ENCODE results near the gene ALDH1A3.

The ALDH1A3 gene

DNA sequence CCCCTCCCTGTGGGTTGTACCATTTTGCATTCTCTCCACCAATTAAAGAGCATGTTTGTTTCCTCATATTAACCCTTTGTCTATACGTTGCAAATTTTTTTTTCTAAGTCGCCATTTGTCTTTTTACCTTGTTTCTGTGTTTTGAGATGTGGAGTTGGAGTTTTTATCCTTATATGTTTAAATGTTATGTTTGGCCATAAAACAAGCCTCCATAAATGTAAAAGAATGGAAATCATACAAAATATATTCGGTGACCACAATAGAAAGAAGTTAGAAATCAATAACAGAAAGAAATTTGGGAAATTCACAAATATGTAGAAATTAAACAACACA, 68.8 kb downstream of the ALDH1A3 start:
- DNase-seq (ENCODE audit: low read depth) = no peak
- H3K4me3 ChIP-seq (ENCODE audit: low read length) = no peak overlapping the region
- TF ChIP-seq, protein P1, sequence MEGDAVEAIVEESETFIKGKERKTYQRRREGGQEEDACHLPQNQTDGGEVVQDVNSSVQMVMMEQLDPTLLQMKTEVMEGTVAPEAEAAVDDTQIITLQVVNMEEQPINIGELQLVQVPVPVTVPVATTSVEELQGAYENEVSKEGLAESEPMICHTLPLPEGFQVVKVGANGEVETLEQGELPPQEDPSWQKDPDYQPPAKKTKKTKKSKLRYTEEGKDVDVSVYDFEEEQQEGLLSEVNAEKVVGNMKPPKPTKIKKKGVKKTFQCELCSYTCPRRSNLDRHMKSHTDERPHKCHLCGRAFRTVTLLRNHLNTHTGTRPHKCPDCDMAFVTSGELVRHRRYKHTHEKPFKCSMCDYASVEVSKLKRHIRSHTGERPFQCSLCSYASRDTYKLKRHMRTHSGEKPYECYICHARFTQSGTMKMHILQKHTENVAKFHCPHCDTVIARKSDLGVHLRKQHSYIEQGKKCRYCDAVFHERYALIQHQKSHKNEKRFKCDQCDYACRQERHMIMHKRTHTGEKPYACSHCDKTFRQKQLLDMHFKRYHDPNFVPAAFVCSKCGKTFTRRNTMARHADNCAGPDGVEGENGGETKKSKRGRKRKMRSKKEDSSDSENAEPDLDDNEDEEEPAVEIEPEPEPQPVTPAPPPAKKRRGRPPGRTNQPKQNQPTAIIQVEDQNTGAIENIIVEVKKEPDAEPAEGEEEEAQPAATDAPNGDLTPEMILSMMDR (conservative IDR thresholded peaks at IDR 0.05; ENCODE audit: low read depth, low read length) = no peak

DNA sequence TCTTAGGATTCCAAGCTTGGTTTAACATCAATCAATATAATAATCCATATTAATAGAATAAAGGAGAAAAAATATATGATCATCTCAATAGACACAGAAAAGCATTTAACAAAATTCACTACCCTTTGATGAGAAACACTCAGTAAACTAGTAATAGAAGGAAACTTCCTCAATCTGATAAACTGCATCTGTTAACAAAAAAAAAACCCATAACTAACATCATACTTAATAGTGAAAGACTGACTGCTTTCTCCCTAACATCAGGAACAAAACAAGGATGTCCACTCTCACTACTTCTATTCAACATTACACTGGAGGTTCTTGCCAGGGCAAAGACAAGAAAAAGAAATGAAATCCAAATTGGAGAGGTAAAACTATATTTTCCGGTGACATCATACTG, 70.1 kb downstream of the ALDH1A3 start:
- TF ChIP-seq, protein P1 (conservative IDR thresholded peaks at IDR 0.05; ENCODE audit: low read depth, low read length) = no peak
- DNase-seq (ENCODE audit: low read depth) = no peak

DNA sequence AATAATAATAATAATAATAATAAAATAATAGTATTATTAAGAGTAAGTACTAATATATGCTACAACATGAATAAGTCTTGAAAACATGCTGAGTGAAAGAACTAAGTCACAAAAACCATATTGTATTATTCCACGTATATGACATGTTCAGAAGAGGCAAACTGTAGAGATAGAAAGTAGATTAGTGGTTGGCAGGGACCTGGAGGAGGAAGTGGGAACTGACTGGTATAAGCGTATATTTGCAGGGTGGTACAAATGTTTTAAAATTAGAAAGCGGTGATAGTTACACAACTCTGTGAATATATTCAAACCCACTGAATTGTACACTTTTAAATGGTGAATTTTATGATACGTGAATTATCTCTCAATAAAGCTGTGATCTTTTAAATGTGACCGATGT, 72.3 kb downstream of the ALDH1A3 start:
- H3K4me3 ChIP-seq (ENCODE audit: low read length) = no peak overlapping the region
- TF ChIP-seq, protein P1 (conservative IDR thresholded peaks at IDR 0.05; ENCODE audit: low read depth, low read length) = no peak
- no peak for DNase-seq (ENCODE audit: low read depth)

More for the DNA sequence above, 70.1 kb downstream of the ALDH1A3 start:
- H3K4me3 ChIP-seq (ENCODE audit: low read length) = no peak overlapping the region

DNA sequence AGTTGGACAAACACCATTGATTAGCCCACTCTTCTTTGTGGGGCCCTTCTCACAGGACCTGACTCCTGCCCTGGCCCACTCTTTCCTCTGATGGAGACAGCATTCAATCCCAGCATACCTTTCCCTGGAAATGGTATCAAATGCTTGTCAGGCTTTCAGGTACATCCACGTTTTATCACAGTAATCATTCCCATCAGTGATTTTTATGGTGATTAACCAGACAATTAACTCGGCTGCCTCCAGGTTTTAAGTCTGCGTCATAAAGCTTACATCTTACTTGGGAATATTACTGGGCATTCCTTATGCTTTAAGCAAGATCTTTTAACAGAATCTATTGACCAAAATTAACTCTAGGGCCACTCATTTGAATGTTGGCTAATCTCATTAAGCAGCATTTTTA, 72.9 kb downstream of the ALDH1A3 start:
- TF ChIP-seq, protein P1 (conservative IDR thresholded peaks at IDR 0.05; ENCODE audit: low read depth, low read length) = no peak
- H3K4me3 ChIP-seq (ENCODE audit: low read length) = no peak overlapping the region
- no peak for DNase-seq (ENCODE audit: low read depth)

DNA sequence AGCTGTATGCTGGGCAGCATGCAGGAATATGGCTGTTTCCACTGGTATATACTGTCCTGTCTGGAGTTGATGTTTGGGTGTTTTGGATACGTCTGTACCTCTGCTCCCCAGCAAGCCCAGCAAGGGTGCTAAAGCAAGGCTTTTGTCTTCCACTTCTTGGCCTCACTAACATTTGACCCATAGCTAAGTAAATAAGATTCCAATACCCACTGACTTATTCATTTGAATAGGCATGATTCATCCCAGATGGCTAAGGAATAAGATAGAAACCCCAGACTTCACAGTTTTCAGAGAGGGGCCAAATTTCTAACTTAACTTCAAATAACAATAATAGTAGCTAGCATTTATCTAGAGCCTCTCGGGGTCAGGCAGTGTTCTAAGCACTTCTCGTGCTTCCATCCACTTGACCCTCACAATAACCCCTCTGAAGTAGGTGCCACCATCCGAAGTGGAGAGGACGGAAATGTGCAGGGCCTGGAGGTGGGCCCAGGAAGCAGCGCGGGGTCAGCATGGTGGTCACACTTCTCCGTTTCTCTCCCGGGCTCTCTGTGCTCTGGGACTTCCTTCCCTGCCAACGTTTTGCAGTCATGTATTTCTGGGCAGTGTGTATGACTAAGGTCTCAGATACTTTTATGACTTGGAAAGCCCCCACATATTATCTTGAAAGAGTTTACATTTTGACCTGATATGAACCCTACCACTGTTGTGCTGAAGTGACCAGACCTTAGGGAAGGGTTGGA, 78.9 kb downstream of the ALDH1A3 start:
- no peak for DNase-seq (ENCODE audit: low read depth)
- TF ChIP-seq, protein P1 (conservative IDR thresholded peaks at IDR 0.05; ENCODE audit: low read depth, low read length) = no peak
- H3K4me3 ChIP-seq (ENCODE audit: low read length) = no peak overlapping the region

DNA sequence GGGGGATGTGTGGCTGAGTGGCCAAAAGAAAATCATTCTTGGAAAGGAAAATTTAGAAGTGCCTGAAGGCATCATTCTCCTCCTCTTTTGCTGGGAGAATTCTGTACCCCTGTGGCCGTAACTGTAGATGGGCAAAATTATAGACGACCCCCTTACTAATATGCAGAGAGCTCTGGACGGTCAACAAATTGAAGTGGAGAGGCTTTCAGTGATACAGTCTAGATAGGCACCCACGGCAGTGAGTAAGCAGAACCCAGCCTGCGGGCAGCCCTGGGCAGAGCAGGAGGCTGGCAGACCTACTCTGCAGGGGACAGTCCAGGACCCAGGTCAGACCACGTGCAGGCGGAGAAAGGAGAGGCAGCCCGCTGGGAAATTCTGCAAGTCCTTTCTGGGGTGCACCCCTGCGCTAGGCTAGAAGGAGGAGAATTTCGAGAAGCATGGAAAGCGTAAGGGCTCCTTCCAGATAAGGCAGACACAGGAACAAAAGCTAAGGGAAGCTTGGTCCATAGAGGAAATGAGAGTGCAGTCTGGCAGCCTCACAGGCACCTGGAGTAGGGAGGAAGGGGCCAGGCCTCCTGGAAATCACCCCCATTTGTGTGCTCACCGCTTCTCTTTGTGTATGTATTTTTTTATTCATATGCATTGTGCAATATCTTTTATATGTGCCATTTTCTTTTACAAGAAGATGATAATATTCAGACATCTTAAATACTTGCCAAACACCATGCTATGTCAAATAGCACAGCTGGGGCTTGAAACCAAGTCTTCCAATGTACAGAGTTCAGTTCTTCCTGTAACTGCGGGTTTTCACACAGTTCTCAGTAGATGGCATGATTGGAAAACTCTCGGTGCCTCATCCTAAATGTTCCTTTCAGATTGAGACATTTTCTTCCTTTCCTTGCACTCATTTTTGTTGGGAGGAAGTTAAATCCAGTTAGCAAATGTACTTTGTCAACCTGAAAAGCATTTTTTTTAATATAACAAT, 79.7 kb downstream of the ALDH1A3 start:
- H3K4me3 ChIP-seq (ENCODE audit: low read length) = no peak overlapping the region
- DNase-seq (ENCODE audit: low read depth) = no peak
- TF ChIP-seq, protein P1 (conservative IDR thresholded peaks at IDR 0.05; ENCODE audit: low read depth, low read length) = no peak

Measured in retinal pigment epithelial cell (primary cell).